HepG2 (cell line): ENCODE data around the gene MASP1. TPM values are rescaled to one million over a fixed set of nuclear protein-coding genes. Genes with fewer than 3 reads are reported as not detected.

Source experiments
- AGO2 ChIP-seq: fragments of 200-400 bp; formaldehyde crosslinking; optimal IDR thresholded peaks from 2 replicates; pipeline ENCODE3; 2017; ENCODE audit warnings: mild to moderate bottlenecking, low read depth, low read length, moderate library complexity
- CREM ChIP-seq, 2 experiments: sonication (generic) in 1 of 2; formaldehyde crosslinking in 1 of 2; IDR thresholded peaks; 2 replicates each; pipeline versions ENCODE4 v1.4.0 to v1.6.1; 2016 to 2020; ENCODE audit warnings: antibody characterized with exemption in 1 of 2, mild to moderate bottlenecking in 1 of 2, missing genetic modification reagents in 1 of 2
- FOSL2 ChIP-seq: sonication (generic); formaldehyde crosslinking; IDR thresholded peaks from 2 replicates; pipeline ENCODE4 v1.4.0; 2020; ENCODE audit warnings: missing genetic modification reagents
- GATAD2A ChIP-seq: IDR thresholded peaks from 2 replicates; pipeline ENCODE4 v1.6.1; 2016
- IRF2 ChIP-seq: IDR thresholded peaks from 2 replicates; pipeline ENCODE4 v1.6.1; 2018; ENCODE audit warnings: missing genetic modification reagents, missing compliant biosample characterization
- JUNB ChIP-seq: sonication (generic); formaldehyde crosslinking; IDR thresholded peaks from 2 replicates; pipeline ENCODE4 v1.8.0; 2022; ENCODE audit warnings: missing genetic modification reagents, mild to moderate bottlenecking, borderline replicate concordance
- LCORL ChIP-seq, 2 experiments: fragments of 450-650 bp in 1 of 2; sonication (generic) in 1 of 2; formaldehyde crosslinking in 1 of 2; IDR thresholded peaks; 2 replicates each; pipeline versions ENCODE4 v1.5.0 to v1.6.1; 2017 to 2020; ENCODE audit warnings: antibody characterized with exemption in 1 of 2, missing genetic modification reagents in 1 of 2
- SOX13 ChIP-seq, 3 experiments: fragments of 450-650 bp in 1 of 3; sonication (generic) in 1 of 3; formaldehyde crosslinking in 1 of 3; IDR thresholded peaks in 2 of 3; conservative IDR thresholded peaks in 1 of 3; 2 replicates each; pipeline versions ENCODE4 v1.5.0 to v1.6.1; 2016 to 2020; ENCODE audit warnings: antibody characterized with exemption in 1 of 3, mild to moderate bottlenecking in 1 of 3, missing compliant biosample characterization in 1 of 3, missing genetic modification reagents in 1 of 3, moderate library complexity in 1 of 3
- TEAD3 ChIP-seq: optimal IDR thresholded peaks from 2 replicates; pipeline ENCODE3; 2016; ENCODE audit warnings: borderline replicate concordance
- polyA plus RNA-seq, 8 experiments: library from polyadenylated mRNA; depleted of rRNA in 3 of 8; stranded (reverse) in 7 of 8; unstranded in 1 of 8; fragments of >200 nt; fragmentation: Illumina TruSeq in 4 of 8; extraction: Trizol in 4 of 8; gene quantifications; 2 replicates each; pipeline versions ENCODE4 v1.2.1 to v1.2.3, GENCODE V29; 2011 to 2016; ENCODE audit warnings: low read depth in 4 of 8, missing spikeins in 1 of 8, mixed read lengths in 1 of 8; ENCODE audit not compliant: insufficient read depth in 1 of 8
- total RNA-seq, 5 experiments: library from RNA; depleted of rRNA; stranded (reverse); fragments of >200 nt; fragmentation: Illumina TruSeq; extraction: Trizol; gene quantifications; 2 replicates each; pipeline ENCODE4 v1.2.3, GENCODE V29; 2016; ENCODE audit warnings: low read depth in 1 of 5
- TF ChIP-seq, protein P1 (sequence below): sonication (generic); formaldehyde crosslinking; IDR thresholded peaks from 2 replicates; pipeline ENCODE4 v1.4.0; 2020; ENCODE audit warnings: missing genetic modification reagents, mild to moderate bottlenecking, borderline replicate concordance
- TF ChIP-seq, protein P2 (sequence below): sonication (generic); formaldehyde crosslinking; IDR thresholded peaks from 2 replicates; pipeline ENCODE4 v1.4.0; 2020; ENCODE audit warnings: mild to moderate bottlenecking, missing genetic modification reagents, borderline replicate concordance
- TF ChIP-seq, protein P3 (sequence below): IDR thresholded peaks from 2 replicates; pipeline ENCODE4 v1.4.0; 2020; ENCODE audit warnings: mild to moderate bottlenecking, missing genetic modification reagents
- TF ChIP-seq, protein P4 (sequence below): IDR thresholded peaks from 2 replicates; pipeline ENCODE4 v1.6.1; 2016; ENCODE audit warnings: mild to moderate bottlenecking

MASP1 gene
- total and polyA plus RNA-seq, 2 of the 13 experiments (the other 11 are each of a cell fraction or from before 2014, with no cell fraction given): 10.8 to 56.0 TPM

DNA sequence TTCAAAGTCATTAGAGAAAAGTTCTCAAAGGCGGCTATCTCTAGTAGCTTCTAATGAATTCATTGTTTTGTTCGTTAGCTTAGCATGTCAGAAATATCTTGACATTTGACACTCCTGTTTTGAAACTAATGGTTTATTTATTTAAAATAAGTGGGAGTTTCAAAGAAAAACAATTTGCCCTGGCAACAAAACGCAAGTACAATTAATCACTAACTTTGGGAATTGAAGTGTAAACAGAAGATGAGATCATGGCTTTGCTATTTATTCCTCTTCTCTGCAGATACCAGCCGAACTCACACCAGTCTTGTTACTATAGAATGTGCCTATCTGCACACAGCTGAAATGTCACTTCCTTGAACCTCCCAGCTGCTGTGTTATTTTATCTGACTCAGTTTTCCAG, 27.5 kb downstream of the MASP1 start (continued):
- TF ChIP-seq, protein P1, sequence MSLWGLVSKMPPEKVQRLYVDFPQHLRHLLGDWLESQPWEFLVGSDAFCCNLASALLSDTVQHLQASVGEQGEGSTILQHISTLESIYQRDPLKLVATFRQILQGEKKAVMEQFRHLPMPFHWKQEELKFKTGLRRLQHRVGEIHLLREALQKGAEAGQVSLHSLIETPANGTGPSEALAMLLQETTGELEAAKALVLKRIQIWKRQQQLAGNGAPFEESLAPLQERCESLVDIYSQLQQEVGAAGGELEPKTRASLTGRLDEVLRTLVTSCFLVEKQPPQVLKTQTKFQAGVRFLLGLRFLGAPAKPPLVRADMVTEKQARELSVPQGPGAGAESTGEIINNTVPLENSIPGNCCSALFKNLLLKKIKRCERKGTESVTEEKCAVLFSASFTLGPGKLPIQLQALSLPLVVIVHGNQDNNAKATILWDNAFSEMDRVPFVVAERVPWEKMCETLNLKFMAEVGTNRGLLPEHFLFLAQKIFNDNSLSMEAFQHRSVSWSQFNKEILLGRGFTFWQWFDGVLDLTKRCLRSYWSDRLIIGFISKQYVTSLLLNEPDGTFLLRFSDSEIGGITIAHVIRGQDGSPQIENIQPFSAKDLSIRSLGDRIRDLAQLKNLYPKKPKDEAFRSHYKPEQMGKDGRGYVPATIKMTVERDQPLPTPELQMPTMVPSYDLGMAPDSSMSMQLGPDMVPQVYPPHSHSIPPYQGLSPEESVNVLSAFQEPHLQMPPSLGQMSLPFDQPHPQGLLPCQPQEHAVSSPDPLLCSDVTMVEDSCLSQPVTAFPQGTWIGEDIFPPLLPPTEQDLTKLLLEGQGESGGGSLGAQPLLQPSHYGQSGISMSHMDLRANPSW: 0 out of 2 replicates have a peak, but pooled peaks have one; percentile 65
- TF ChIP-seq TEAD3 (CRISPR knock-in tag): peak; percentile 82
- no peak for TF ChIP-seq JUNB (CRISPR knock-in tag)
- TF ChIP-seq, protein P2, sequence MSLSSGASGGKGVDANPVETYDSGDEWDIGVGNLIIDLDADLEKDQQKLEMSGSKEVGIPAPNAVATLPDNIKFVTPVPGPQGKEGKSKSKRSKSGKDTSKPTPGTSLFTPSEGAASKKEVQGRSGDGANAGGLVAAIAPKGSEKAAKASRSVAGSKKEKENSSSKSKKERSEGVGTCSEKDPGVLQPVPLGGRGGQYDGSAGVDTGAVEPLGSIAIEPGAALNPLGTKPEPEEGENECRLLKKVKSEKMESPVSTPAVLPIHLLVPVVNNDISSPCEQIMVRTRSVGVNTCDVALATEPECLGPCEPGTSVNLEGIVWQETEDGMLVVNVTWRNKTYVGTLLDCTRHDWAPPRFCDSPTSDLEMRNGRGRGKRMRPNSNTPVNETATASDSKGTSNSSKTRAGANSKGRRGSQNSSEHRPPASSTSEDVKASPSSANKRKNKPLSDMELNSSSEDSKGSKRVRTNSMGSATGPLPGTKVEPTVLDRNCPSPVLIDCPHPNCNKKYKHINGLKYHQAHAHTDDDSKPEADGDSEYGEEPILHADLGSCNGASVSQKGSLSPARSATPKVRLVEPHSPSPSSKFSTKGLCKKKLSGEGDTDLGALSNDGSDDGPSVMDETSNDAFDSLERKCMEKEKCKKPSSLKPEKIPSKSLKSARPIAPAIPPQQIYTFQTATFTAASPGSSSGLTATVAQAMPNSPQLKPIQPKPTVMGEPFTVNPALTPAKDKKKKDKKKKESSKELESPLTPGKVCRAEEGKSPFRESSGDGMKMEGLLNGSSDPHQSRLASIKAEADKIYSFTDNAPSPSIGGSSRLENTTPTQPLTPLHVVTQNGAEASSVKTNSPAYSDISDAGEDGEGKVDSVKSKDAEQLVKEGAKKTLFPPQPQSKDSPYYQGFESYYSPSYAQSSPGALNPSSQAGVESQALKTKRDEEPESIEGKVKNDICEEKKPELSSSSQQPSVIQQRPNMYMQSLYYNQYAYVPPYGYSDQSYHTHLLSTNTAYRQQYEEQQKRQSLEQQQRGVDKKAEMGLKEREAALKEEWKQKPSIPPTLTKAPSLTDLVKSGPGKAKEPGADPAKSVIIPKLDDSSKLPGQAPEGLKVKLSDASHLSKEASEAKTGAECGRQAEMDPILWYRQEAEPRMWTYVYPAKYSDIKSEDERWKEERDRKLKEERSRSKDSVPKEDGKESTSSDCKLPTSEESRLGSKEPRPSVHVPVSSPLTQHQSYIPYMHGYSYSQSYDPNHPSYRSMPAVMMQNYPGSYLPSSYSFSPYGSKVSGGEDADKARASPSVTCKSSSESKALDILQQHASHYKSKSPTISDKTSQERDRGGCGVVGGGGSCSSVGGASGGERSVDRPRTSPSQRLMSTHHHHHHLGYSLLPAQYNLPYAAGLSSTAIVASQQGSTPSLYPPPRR: peak; percentile 30; the same call in 1 of the 2 replicates
- no peak for TF ChIP-seq LCORL (IDR thresholded peaks at IDR 0.05)
- 0 out of 2 replicates have a peak, but pooled peaks have one; percentile 27 for TF ChIP-seq LCORL (CRISPR knock-in tag; IDR thresholded peaks at IDR 0.05)
- TF ChIP-seq CREM (IDR thresholded peaks at IDR 0.05): peak; percentile 27; the same call in 1 of the 2 replicates
- no peak for TF ChIP-seq CREM (CRISPR knock-in tag; IDR thresholded peaks at IDR 0.05)
- TF ChIP-seq, protein P3, sequence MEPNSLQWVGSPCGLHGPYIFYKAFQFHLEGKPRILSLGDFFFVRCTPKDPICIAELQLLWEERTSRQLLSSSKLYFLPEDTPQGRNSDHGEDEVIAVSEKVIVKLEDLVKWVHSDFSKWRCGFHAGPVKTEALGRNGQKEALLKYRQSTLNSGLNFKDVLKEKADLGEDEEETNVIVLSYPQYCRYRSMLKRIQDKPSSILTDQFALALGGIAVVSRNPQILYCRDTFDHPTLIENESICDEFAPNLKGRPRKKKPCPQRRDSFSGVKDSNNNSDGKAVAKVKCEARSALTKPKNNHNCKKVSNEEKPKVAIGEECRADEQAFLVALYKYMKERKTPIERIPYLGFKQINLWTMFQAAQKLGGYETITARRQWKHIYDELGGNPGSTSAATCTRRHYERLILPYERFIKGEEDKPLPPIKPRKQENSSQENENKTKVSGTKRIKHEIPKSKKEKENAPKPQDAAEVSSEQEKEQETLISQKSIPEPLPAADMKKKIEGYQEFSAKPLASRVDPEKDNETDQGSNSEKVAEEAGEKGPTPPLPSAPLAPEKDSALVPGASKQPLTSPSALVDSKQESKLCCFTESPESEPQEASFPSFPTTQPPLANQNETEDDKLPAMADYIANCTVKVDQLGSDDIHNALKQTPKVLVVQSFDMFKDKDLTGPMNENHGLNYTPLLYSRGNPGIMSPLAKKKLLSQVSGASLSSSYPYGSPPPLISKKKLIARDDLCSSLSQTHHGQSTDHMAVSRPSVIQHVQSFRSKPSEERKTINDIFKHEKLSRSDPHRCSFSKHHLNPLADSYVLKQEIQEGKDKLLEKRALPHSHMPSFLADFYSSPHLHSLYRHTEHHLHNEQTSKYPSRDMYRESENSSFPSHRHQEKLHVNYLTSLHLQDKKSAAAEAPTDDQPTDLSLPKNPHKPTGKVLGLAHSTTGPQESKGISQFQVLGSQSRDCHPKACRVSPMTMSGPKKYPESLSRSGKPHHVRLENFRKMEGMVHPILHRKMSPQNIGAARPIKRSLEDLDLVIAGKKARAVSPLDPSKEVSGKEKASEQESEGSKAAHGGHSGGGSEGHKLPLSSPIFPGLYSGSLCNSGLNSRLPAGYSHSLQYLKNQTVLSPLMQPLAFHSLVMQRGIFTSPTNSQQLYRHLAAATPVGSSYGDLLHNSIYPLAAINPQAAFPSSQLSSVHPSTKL (CRISPR knock-in tag): peak; percentile 92
- peak; percentile 38; the same call in 1 of the 2 replicates for TF ChIP-seq IRF2 (CRISPR knock-in tag)
- TF ChIP-seq, protein P4, sequence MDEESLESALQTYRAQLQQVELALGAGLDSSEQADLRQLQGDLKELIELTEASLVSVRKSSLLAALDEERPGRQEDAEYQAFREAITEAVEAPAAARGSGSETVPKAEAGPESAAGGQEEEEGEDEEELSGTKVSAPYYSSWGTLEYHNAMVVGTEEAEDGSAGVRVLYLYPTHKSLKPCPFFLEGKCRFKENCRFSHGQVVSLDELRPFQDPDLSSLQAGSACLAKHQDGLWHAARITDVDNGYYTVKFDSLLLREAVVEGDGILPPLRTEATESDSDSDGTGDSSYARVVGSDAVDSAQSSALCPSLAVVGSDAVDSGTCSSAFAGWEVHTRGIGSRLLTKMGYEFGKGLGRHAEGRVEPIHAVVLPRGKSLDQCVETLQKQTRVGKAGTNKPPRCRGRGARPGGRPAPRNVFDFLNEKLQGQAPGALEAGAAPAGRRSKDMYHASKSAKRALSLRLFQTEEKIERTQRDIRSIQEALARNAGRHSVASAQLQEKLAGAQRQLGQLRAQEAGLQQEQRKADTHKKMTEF: peak; percentile 56
- TF ChIP-seq SOX13 (IDR thresholded peaks at IDR 0.05): no peak
- peak in 1 of 2 experiments; percentile 74; a peak in 2 of 4 replicates for TF ChIP-seq SOX13 (CRISPR knock-in tag; conservative IDR thresholded peaks at IDR 0.05 in 1 of 2, IDR thresholded peaks at IDR 0.05 in 1 of 2)
- TF ChIP-seq AGO2: no peak
- peak; percentile 77 for TF ChIP-seq GATAD2A
- peak; percentile 74 for TF ChIP-seq FOSL2 (CRISPR knock-in tag)
